Right atrium auricular region (tissue), 2 donors: ENCODE data around the gene MN1. TPM values are rescaled to one million over a fixed set of nuclear protein-coding genes. Genes with fewer than 3 reads are reported as not detected.
A peak's percentile ranks its signal among the peaks of the same experiment; 100 is the strongest.

Experiments
- DNase-seq: peaks from one replicate; pipeline ENCODE4 v3.0.0-alpha.2; 2019; ENCODE audit warnings: low spot score
- H3K27ac ChIP-seq, 2 donors: fragments of 200-600 bp; sonication (generic); 1 replicate in 1 of 2; 2 replicates in 1 of 2; pipeline ENCODE4 v1.5.1; 2016 to 2019
- H3K27me3 ChIP-seq, 2 donors: fragments of 200-600 bp; sonication (generic); one replicate each; pipeline versions ENCODE4 v1.5.1 to v1.6.0; 2017 to 2019
- H3K36me3 ChIP-seq: fragments of 200-600 bp; sonication (generic); one replicate; pipeline ENCODE4 v1.5.1; 2016
- H3K4me1 ChIP-seq, 2 donors: fragments of 200-600 bp; sonication (generic); one replicate each; pipeline versions ENCODE4 v1.5.1 to v1.6.0; 2017 to 2019
- H3K4me3 ChIP-seq, 2 donors: fragments of 200-600 bp; sonication (generic); 1 replicate in 1 of 2; 2 replicates in 1 of 2; pipeline ENCODE4 v1.5.1; 2017 to 2019; ENCODE audit warnings: mild to moderate bottlenecking in 1 of 2, moderate library complexity in 1 of 2
- H3K9me3 ChIP-seq, 2 donors: fragments of 200-600 bp; sonication (generic); one replicate each; pipeline ENCODE4 v1.5.1; 2019
- total RNA-seq, 2 donors: library from RNA; depleted of rRNA; stranded (reverse); fragments of >200 nt; gene quantifications; one replicate each; pipeline ENCODE4 v1.1.0, GENCODE V29; 2016
- TF ChIP-seq, protein P1 (sequence below), 2 donors: fragments of 200-600 bp; sonication (generic); IDR thresholded peaks; one replicate each; pipeline ENCODE4 v1.5.1; 2019; ENCODE audit warnings: antibody characterized with exemption in 2 of 2

MN1 gene
- total RNA-seq, 2 donors from 2014 or later: 13.0 to 14.3 TPM

DNA sequence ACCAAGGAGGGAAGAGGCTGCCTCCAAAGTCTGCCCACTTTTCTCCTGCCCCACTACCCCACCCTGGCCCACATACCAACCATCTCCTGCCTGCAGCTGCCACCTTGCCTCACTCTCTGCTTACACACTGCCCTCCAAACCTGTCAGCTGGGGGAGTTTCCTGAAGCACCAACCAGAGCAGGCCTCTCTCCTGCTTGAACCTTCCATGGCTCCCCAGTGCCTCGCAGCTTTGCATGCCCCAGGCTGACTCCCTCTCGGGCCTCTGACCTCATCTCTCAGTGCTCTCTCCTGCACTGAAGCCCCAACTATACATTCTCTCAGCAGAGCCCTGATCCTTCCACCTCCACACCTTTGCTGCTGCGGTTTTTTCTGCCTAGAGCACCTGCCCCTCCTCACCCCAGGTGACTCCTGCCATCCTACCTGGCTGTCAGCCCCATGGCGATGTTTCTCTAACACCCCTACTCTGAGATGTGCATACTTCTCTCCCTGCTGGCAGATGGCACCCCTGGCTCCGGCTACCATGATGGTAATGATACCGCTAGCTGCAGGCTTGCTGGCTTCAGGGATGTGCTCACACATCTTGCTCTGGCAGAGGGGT, 43.5 kb downstream of the MN1 start:
- Histone ChIP-seq H3K36me3 (no peaks in the 10 kb centered on the region), H3K27me3 (no peaks in the 10 kb centered on the region), H3K9me3 (no peaks in the 10 kb centered on the region), H3K27ac (no peak overlapping the region), H3K4me3 (no peak overlapping the region), H3K4me1 (peaks cover 0 to 22% of the 10 kb centered on the region in 2 donors)
- TF ChIP-seq, protein P1, sequence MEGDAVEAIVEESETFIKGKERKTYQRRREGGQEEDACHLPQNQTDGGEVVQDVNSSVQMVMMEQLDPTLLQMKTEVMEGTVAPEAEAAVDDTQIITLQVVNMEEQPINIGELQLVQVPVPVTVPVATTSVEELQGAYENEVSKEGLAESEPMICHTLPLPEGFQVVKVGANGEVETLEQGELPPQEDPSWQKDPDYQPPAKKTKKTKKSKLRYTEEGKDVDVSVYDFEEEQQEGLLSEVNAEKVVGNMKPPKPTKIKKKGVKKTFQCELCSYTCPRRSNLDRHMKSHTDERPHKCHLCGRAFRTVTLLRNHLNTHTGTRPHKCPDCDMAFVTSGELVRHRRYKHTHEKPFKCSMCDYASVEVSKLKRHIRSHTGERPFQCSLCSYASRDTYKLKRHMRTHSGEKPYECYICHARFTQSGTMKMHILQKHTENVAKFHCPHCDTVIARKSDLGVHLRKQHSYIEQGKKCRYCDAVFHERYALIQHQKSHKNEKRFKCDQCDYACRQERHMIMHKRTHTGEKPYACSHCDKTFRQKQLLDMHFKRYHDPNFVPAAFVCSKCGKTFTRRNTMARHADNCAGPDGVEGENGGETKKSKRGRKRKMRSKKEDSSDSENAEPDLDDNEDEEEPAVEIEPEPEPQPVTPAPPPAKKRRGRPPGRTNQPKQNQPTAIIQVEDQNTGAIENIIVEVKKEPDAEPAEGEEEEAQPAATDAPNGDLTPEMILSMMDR (IDR thresholded peaks at IDR 0.05): no peak
- DNase-seq: no peak

- peak overlapping the region in 1 of 2 donors; percentile 35 for H3K27ac ChIP-seq
- DNase-seq: no peak
- peaks cover 0 to 33% of the 10 kb centered on the region in 2 donors for H3K4me1 ChIP-seq
- no peaks in the 10 kb centered on the region for H3K27me3 ChIP-seq
- no peak overlapping the region for H3K4me3 ChIP-seq
- TF ChIP-seq, protein P1 (IDR thresholded peaks at IDR 0.05): no peak
- no peaks in the 10 kb centered on the region for H3K9me3 ChIP-seq
- no peaks in the 10 kb centered on the region for H3K36me3 ChIP-seq
Measured at GRCh38 chr22:27756212-27756660, 45.3 kb downstream of the MN1 start.

- H3K27ac ChIP-seq: peak overlapping the region; percentile 38 to 40
- H3K36me3 ChIP-seq: no peaks in the 10 kb centered on the region
- H3K4me1 ChIP-seq: peaks cover 0 to 37% of the 10 kb centered on the region in 2 donors
- no peak overlapping the region for H3K4me3 ChIP-seq
- H3K9me3 ChIP-seq: no peaks in the 10 kb centered on the region
- no peaks in the 10 kb centered on the region for H3K27me3 ChIP-seq
- TF ChIP-seq, protein P1 (IDR thresholded peaks at IDR 0.05): no peak
- DNase-seq: no peak
Measured at GRCh38 chr22:27755521-27756211, 45.9 kb downstream of the MN1 start.

GRCh38 chr22:27754888-27755480, 46.6 kb downstream of the MN1 start:
- TF ChIP-seq, protein P1 (IDR thresholded peaks at IDR 0.05): no peak
- Histone ChIP-seq H3K27ac (peak overlapping the region; percentile 38 to 40), H3K27me3 (no peaks in the 10 kb centered on the region), H3K4me1 (peaks cover 0 to 42% of the 10 kb centered on the region in 2 donors), H3K36me3 (no peaks in the 10 kb centered on the region), H3K4me3 (no peak overlapping the region), H3K9me3 (no peaks in the 10 kb centered on the region)
- DNase-seq: no peak

DNA sequence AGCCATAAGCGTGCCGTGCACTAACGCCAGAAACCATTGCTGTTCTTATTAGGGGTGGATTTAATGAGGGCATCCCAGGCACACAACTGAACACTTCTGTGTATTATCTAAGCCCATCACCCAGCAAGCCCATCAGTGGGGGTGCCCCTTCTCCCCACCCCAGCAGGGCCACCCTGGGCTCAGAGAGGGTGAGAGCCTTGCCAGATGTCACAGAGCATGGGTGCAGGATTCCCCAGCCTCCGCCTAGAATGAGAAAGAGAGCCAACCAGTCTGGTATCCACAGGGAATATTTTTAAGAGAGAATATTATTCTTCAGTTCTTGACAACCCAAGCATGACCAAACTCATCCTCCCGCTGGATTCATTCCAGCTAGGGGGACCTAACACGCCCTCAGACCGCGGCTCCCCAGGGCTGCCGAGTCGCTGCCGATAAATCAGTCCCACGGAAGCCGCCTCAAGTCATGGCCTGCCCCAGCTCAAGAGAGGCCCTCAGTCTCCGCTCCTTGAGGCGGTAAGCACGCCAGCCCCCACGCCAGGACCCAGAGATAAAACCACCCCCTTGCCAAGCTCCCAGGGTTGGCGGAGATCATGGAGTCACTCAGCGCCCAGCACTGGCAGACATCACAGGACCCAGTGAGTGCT, 47.2 kb downstream of the MN1 start:
- H3K9me3 ChIP-seq: no peaks in the 10 kb centered on the region
- peaks cover 0 to 48% of the 10 kb centered on the region in 2 donors for H3K4me1 ChIP-seq
- H3K27me3 ChIP-seq: no peaks in the 10 kb centered on the region
- H3K36me3 ChIP-seq: no peaks in the 10 kb centered on the region
- no peak for DNase-seq
- H3K4me3 ChIP-seq: no peak overlapping the region
- H3K27ac ChIP-seq: peak overlapping the region; percentile 38 to 40
- TF ChIP-seq, protein P1 (IDR thresholded peaks at IDR 0.05): no peak
